BJ (cell line): ENCODE results near the gene PROK1. TPM values are rescaled to one million over a fixed set of nuclear protein-coding genes. Genes with fewer than 3 reads are reported as not detected.

Source experiments
- CTCF ChIA-PET: fragments of 350-600 bp; formaldehyde crosslinking; extraction: SDS; loops from one replicate; lab custom pipeline; 2021; ENCODE audit warnings: antibody characterized with exemption, inconsistent platforms; lab: Yijun Ruan, JAX
- POLR2A ChIA-PET: fragments of 300-600 bp; sonication (Branson Sonifier 250); formaldehyde crosslinking; extraction: SDS; loops from one replicate; lab custom pipeline; 2021; ENCODE audit warnings: antibody characterized with exemption; lab: Charles Lee
- DNase-seq: peaks from one replicate; pipeline ENCODE4 v3.0.0-alpha.2; 2011; ENCODE audit warnings: low read depth
- H3K27me3 ChIP-seq: 2 replicates; pipeline ENCODE4 v1.6.0; 2011; ENCODE audit warnings: low read length; ENCODE audit not compliant: control insufficient read depth, insufficient read depth
- H3K36me3 ChIP-seq: 2 replicates; pipeline ENCODE4 v1.5.1; 2011; ENCODE audit warnings: low read length; ENCODE audit not compliant: control insufficient read depth, insufficient read depth
- H3K4me3 ChIP-seq: 2 replicates; pipeline ENCODE4 v1.5.1; 2011; ENCODE audit warnings: low read depth, mild to moderate bottlenecking, control low read depth, low read length
- polyA plus RNA-seq: library from polyadenylated mRNA; depleted of rRNA; stranded (reverse); fragments of >200 nt; gene quantifications from 2 replicates; pipeline ENCODE4 v1.2.3, GENCODE V29; 2011
- TF ChIP-seq, protein P1 (sequence below): IDR thresholded peaks from 2 replicates; pipeline ENCODE4 v1.5.1; 2011; ENCODE audit warnings: low read depth, mild to moderate bottlenecking, control low read depth, inconsistent platforms, low read length, moderate library complexity; ENCODE audit not compliant: insufficient read depth

The PROK1 gene
- polyA plus RNA-seq, 1 experiment = not detected

DNA sequence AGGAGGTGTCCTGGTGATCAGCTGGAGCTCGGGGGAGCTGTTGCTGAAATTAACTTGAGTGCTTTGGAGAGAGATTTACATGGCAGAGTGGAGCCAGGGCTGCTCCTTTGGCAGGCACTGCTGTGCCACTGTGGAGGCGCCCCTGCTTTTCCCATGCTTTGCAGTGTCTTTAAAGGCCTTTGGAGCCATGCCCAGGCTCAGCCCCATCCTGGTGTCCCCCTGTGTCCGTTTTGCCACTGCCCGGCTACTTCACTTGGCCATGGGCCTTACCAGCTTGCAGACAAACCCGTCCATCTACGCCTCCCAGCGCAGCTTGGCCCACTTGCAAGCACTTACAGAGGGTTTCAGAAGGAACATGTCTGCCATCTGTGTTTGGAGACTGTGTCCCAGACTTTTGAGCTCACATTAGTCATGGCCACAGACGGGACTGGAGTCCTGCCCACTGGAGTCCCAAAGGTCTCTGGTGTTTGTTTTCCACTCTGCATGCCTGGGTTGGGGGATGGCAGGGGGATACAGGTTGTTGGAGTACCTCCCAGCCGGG is 25.3 kb upstream of the PROK1 start:
- POLR2A ChIA-PET = no interaction called here
- CTCF ChIA-PET = interaction anchor here (0.6 to 1.5 kb wide), 4 partner anchors 9 to 34 kb away, joined by 3 to 9 read pairs (median 4); no protein-coding TSS in a partner anchor
- TF ChIP-seq, protein P1, sequence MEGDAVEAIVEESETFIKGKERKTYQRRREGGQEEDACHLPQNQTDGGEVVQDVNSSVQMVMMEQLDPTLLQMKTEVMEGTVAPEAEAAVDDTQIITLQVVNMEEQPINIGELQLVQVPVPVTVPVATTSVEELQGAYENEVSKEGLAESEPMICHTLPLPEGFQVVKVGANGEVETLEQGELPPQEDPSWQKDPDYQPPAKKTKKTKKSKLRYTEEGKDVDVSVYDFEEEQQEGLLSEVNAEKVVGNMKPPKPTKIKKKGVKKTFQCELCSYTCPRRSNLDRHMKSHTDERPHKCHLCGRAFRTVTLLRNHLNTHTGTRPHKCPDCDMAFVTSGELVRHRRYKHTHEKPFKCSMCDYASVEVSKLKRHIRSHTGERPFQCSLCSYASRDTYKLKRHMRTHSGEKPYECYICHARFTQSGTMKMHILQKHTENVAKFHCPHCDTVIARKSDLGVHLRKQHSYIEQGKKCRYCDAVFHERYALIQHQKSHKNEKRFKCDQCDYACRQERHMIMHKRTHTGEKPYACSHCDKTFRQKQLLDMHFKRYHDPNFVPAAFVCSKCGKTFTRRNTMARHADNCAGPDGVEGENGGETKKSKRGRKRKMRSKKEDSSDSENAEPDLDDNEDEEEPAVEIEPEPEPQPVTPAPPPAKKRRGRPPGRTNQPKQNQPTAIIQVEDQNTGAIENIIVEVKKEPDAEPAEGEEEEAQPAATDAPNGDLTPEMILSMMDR = no peak
- peaks cover 5% of the 10 kb centered on the region for H3K27me3 ChIP-seq
- no peaks in the 10 kb centered on the region for H3K36me3 ChIP-seq
- no peak for DNase-seq
- no peak overlapping the region for H3K4me3 ChIP-seq

- ChIA-PET POLR2A (no interaction called here), CTCF (interaction anchor here (1.1 to 1.4 kb wide), 2 partner anchors 10 to 14 kb away, joined by 3 to 4 read pairs; no protein-coding TSS in a partner anchor)
- Histone ChIP-seq H3K4me3 (no peak overlapping the region), H3K36me3 (no peaks in the 10 kb centered on the region), H3K27me3 (peaks cover 7% of the 10 kb centered on the region)
- TF ChIP-seq, protein P1 = no peak
- DNase-seq = no peak
Measured at GRCh38 chr1:110426854-110427253, 24.1 kb upstream of the PROK1 start.

DNA sequence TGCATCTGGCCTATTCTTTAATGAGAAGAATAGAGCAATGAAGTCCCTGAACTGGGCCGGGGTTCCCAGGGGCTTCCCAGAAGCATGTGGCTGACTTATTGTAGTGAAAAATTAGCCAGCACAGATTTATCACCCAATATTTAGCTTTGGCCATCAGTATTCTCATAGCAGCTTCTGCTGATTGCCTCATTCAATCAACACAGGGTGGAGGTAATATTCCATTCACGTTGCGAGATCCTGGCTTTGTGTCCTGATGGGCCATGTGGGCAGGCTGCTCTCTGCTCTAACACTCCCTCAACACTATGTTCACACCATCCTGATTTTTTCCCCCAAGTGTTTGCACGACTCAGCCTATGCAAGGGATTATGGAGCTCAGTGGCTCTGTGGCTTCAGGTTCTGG is 22.0 kb upstream of the PROK1 start:
- DNase-seq = no peak
- H3K27me3 ChIP-seq = peaks cover 7% of the 10 kb centered on the region
- H3K36me3 ChIP-seq = no peaks in the 10 kb centered on the region
- TF ChIP-seq, protein P1 = no peak
- ChIA-PET POLR2A (no interaction called here), CTCF (interaction anchor here (1.1 to 16.9 kb wide), 6 partner anchors 10 to 232 kb away, joined by 3 to 148 read pairs (median 6); no protein-coding TSS in a partner anchor)
- no peak overlapping the region for H3K4me3 ChIP-seq

DNA sequence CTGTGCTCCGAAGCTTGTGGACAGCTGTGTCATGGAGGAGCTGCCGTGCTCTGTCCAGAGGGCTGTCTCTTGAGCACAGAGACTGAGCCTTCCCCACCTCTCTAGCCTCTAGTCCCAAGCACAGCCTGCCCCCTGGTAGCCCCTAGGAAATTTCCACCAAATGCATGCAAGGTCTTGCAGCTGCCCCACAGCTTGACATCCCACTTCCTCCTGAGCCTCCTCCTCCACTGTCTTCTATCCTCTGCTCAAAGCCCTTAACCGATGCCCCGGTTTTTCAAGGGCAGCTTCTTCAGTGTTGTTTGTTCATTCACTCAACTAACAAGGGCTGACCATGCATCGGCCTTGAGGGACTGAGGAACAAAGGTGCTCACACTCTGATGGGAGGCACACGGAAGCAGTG is 20.6 kb upstream of the PROK1 start:
- TF ChIP-seq, protein P1 = no peak
- Histone ChIP-seq H3K27me3 (peaks cover 7% of the 10 kb centered on the region), H3K4me3 (no peak overlapping the region), H3K36me3 (no peaks in the 10 kb centered on the region)
- CTCF ChIA-PET = interaction anchor here (0.6 to 16.9 kb wide), 10 partner anchors 8 to 227 kb away, joined by 3 to 148 read pairs (median 6); partner anchors contain the start of gene RBM15
- POLR2A ChIA-PET = no interaction called here
- no peak for DNase-seq

DNA sequence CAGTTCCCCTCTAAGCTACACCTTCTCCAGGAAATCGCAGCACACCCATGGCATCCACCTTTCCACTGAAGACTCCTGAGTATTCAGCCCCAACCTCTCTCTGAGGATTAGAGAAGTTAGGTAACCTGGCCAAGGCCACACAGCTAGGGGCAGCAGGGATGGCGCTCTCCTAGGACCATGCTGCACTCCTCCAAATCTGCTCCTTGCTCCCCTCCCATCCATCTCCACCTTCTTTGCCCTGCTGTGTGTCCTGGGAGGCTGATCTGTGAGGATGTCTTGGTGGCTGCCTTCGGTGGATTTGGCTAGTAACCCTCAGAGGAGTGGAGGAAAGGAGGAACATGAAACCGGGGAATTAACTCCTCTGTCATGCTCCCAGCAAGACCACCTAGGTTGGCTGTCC is 20.0 kb upstream of the PROK1 start:
- TF ChIP-seq, protein P1 = no peak
- peaks cover 7% of the 10 kb centered on the region for H3K27me3 ChIP-seq
- no peak for DNase-seq
- H3K36me3 ChIP-seq = no peaks in the 10 kb centered on the region
- H3K4me3 ChIP-seq = no peak overlapping the region
- ChIA-PET CTCF (interaction anchor here (1.3 to 16.9 kb wide), 7 partner anchors 10 to 228 kb away, joined by 3 to 148 read pairs (median 6); partner anchors contain the start of gene RBM15), POLR2A (no interaction called here)
